HG03060 (cell line): ENCODE measurements around the gene MICB.
"Not testable (repeated sequence)": the region's sequence is repeated elsewhere in the genome, so short reads cannot be mapped to it uniquely, and the experiment has no call there.

Experiments
- ATAC-seq: cut with Tn5 transposase; IDR thresholded peaks from one replicate; pipeline ENCODE4 v1.9.1; 2021; ENCODE audit warnings: low read depth, moderate number of reproducible peaks; ENCODE audit not compliant: unreplicated experiment

The MICB gene

DNA sequence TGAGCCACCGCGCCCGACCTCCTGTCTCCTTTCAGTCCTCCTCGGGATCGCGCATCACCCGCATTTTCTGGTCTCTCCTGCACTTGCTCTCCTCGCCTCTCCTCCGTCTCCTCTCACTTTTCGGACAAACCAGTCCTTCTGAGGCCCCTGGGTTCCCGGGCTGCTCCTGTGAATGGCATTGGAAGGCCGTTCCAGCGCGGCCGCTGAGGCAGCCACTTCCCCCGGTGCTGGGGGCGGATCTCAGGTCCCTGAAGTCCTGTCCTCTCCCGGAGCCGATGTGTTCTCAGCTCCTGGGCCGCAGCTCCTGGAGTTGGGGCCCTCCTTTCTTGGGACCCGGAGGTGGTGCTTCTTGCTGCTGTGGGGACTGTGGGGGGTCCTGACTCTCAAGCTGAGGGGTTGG, 803 bp downstream of the MICB start:
- ATAC-seq: no peak

DNA sequence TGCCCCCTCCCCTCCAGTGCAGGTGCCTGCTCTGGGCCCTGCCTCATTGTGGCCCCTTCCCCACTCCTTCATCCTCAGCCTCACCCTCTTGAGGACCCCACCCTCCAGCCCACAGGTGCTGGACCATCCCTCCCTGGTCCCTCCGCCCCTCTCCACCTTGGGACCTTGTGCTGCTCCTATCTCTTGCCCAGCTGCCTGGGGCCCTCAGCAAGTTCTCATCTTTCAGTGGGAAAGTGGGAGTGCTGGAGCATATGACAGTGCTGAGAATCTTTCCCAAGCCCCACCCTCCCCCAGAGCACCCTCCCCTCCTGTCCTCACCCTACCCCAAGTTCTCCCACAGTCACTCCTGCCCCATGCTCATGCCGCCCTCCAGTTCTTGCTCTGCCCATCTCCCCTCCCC, 1.7 kb downstream of the MICB start:
- not testable (repeated sequence) for ATAC-seq

DNA sequence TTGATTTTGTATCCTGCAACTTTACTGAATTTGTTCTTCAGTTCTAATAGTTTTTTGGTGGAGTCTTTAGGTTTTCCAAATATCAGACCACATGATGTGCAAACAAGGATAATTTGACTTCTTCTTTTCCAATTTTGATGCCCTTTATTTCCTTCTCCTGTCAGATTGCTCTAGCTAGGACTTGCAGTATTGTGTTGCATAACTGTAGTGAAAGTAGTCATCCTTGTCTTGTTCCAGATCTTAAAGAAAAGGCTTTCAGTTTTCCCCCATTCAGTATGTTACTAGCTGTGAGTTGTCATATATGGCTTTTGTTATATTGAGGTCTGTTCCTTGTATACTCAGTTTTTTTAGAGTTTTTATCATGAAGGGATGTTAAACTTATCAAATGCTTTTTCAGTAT, 4.6 kb downstream of the MICB start:
- no peak for ATAC-seq

DNA sequence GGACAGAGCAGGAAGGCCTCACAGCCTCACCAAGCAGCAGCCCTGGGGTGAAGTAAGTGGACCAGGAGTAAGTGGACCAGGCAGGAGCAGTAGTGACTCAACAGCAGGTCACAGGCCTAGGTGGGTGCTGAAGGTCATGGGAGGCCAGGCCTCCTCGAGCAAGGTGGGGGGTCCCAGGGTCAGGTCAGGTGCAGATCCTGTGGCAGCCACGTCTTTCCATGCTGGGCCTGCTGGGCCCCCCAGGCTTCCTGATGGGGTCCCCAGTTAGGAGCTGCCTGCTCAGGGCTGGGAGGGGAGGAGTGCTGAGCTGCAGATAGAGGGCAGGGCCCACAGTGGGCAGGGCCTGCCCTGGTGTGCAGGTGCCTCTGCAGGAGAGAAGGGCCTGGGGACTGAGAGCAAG, 11.1 kb downstream of the MICB start:
- not testable (repeated sequence) for ATAC-seq

DNA sequence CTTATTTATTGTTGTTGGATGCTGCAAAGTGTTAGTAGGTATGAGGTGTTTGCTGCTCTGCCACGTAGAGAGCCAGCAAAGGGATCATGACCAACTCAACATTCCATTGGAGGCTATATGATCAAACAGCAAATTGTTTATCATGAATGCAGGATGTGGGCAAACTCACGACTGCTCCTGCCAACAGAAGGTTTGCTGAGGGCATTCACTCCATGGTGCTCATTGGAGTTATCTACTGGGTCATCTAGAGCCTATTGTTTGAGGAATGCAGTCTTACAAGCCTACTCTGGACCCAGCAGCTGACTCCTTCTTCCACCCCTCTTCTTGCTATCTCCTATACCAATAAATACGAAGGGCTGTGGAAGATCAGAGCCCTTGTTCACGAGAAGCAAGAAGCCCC, 12.1 kb downstream of the MICB start:
- no peak for ATAC-seq

DNA sequence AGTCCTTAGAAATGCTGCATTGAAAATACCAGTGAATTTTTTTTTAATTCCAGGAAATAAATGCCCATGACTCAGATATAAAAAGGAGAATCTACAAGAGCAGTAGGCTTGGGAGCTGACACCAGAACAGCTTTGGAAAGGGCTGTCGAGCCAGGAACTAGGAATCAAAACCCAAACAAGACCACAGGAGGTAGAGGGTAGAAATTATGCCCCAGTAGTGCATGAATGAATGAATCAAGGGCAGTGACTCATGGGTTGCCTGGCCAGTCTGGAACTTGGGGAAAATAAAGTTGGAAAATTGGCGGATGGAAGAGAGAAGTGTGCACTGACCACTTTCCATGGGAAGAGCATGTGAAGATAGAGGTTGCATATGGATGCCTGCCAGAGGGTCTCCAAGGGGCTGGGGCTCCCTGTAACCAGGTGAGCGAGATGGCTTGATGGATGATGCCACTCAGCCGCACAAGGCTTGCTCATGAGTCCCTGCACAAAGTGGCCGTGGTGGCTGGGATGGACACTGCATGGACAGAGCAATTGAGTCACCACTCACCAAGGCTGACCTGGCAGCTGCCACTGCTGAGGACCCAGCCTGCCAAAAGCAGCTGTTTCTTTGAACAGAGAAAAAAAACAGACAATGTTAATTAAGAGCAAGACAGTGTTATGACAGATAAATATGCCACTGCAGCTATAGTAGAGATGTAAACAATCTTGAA, 15.7 kb downstream of the MICB start:
- ATAC-seq: no peak

DNA sequence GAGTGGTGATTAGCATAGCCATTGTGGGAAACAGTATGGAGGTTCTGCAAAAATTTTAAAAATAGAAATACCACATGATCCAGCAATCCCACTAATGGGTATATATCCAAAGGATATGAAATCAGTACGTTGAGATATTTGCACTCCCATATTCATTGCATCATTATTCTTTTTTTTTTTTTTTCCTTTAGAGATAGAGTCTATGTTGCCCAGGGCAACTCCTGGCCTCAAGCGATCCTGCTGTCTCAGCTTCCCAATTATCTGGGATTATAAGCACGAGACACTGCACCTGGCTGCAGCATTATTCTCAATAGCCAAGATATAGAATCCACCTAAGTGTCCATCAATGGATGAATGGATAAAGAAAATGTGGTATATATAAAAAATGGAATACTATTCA, 23.9 kb downstream of the MICB start:
- no peak for ATAC-seq

DNA sequence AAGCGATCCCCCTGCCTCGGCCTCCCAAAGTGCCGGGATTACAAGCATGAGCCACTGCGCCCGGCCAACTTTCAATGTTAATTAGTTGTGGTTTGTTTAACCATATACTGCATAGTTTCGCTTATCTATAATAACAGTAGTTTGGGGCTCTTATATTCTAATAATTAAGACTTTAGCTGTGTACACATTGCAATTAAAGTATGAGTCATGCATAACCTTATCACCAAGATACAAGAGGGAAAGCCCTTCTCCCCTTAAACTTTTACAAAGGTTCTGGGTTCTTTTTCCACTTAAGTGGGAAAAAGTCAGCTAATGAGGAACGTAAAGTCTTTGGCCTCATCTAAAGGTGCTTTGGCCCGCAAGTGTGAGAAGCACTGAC, 27.6 kb downstream of the MICB start:
- ATAC-seq: no peak

DNA sequence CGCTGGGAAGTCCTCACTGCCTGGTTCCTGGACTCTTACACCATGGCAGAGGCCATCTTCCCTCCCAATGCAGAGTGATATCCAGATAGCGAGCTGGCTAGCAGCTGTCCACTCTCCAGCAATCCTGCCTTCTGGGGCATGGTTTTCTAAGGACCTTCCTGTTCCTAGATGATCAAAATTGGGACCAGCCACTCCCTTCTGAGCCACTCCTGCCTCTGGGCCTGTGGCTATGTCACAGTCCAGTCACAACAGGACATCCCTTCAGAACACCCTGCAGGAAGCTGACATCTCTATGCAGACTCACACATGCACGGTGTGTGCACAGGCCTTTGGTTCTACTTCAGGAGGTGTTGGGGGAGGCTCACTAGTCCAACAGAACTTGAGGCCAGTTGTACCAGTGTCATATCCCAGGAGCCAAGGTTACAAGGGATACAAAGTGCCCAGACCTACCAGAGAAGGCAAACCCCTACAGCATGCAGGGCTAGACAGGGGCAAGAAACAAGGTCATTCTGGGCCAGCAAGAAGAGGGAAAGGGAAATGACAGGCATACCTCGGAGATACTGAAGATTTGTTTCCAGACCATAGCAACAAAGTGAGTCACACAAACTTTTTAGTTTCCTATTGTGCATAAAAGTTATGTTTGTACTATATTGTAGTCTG, 28.1 kb downstream of the MICB start:
- no peak for ATAC-seq

DNA sequence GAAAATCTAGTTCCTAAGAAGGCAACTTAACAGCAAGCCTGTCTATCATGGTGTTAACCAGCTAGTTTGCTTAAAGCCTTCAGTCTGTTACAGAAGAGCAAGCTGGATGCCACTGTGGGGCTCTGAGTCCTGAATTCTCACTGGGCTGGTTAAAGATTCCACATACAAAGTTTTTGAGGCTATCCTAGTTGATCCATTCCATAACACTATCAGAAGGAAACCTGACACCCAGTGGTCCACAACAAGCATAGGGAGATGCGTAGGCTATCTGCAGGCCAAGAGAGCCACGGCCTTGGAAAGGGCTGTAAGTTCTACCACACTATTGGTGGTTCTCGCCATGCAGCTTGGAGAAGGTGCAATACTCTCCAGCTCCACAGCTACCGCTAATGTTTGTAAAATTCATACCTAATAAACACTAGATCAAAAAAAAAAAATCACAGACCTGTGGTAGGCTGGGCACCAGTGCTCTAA, 30.4 kb downstream of the MICB start:
- ATAC-seq: no peak

DNA sequence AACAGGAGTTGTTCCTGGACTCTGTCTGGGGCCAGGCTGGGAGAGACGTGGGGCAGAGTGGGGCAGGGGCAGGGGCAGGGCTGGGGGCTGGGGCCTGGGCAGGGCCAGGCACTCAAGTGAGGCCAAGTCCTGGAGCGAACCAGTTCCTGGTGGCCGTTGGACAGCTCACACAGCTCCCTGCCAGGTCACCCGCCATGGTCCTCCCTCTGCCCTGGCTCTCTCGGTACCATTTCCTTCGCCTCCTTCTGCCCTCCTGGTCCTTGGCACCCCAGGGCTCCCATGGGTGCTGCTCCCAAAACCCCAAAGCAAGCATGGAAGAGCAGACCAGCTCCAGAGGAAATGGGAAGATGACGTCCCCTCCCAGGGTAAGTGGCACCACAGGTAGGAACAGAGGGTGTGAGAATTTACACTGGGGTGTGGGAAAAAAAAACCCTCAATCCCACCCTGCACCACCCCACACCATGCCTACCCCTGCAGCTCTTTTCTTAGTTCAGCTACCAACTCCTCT, 30.9 kb downstream of the MICB start, which contains the start of gene MCCD1:
TSS of gene MCCD1 (plus strand) at position 142 of the 508 bp plus-strand sequence. CDS start at position 195, 53 bp downstream.
- ATAC-seq: no peak

DNA sequence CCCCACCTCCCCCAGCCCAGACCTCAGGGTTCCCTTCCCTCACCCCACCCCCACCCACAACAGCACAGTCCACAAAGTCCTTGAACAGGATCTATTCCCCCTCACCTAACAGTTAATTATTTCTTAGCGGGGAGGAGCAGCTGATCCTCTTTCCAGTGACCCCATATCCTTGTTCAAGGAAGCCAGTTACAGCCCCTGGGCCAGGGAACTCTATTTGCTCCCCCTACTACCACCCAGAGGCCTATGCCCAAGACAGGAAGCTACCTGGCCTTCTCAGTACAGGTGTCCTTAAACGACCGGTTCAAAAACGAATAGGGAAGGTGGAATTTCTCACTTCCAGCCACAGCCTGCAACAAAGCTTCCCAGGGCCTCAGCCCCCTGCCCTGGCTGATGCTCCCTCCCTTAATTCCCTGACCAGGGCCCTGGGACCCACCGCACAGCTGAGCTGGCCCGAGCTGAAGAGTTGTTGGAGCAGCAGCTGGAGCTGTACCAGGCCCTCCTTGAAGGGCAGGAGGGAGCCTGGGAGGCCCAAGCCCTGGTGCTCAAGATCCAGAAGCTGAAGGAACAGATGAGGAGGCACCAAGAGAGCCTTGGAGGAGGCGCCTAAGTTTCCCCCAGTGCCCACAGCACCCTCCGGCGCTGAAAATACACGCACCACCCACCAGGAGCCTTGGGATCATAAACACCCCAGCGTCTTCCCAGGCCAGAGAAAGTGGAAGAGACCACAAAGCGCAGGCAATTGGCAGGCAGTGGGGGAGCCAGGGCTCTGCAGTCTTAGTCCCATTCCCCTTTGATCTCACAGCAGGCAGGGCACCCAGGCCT, 31.6 kb downstream of the MICB start:
- no peak for ATAC-seq

DNA sequence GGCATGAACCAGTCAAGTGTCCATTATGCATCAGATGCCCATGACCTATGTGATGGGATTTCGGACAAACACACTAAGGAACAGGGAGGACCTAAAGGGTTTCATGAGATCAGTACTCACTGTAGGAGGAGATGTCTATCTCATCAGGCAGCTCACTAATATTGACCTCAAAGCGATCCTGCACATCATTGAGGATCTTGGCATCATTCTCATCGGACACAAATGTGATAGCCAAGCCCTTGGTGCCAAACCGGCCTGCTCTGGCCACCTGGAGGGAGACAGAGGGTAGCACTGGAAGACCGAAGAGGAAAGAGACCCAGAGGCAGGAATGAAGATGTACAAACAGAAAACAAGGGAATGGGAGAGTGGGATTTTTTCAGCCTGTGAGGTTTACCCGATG, 32.7 kb downstream of the MICB start:
- no peak for ATAC-seq

DNA sequence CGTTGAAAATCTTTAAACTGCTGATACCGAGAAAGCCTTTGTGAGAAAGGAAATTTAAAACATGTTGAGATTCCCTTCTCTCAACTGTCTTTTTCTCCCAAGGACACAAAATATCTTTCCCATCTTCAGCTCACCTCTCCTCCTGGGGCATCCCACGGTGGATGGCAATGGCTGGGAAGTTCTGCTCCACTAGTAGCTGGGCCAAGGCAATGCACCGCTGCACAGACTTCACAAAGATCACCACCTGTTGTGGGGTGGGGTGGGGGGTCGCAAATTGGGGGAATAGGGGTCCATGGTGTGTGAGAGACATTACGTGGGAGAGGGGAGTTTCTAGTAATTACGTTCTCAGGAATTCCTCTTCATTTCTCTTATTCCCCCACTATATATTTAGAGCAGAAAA, 33.2 kb downstream of the MICB start:
- no peak for ATAC-seq

DNA sequence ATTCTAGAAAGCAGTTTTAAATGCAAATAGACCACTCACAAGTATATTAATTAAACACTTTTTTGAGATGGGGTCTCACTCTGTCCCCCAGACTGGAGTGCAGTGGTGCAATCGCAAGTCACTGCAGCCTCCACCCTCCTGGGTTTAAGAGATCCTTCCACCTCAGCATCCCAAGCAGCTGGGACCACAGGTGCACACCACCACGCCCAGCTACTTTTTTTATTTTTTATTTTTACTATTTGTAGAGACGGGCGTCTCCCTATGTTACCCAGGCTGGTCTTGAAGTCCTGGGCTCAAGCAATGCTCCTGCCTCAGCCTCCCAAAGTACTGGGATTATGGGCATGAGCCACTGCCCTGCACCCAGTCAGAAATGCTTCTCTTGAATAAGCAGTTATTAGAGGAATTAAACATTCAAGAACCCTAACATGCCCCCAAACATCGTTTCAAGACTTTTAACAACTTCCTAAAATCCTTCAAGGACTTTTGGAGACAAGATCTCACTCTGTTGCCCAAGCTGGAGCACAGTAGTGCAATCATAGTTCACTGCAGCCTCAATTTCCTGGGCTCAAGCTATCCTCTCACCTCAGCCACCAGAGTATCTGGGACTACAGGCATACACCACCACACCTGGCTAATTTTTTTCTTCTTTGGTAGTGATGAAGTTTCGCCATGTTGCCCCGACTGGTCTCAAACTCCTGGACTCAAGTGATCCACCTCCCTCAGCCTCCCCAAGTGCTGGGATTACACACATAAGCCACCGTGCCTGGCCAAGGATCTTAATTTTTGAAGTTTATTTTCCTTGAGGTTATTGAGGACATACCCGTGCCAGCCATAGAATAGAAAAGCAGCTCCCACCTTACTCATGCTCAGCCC, 34.1 kb downstream of the MICB start:
- no peak for ATAC-seq

DNA sequence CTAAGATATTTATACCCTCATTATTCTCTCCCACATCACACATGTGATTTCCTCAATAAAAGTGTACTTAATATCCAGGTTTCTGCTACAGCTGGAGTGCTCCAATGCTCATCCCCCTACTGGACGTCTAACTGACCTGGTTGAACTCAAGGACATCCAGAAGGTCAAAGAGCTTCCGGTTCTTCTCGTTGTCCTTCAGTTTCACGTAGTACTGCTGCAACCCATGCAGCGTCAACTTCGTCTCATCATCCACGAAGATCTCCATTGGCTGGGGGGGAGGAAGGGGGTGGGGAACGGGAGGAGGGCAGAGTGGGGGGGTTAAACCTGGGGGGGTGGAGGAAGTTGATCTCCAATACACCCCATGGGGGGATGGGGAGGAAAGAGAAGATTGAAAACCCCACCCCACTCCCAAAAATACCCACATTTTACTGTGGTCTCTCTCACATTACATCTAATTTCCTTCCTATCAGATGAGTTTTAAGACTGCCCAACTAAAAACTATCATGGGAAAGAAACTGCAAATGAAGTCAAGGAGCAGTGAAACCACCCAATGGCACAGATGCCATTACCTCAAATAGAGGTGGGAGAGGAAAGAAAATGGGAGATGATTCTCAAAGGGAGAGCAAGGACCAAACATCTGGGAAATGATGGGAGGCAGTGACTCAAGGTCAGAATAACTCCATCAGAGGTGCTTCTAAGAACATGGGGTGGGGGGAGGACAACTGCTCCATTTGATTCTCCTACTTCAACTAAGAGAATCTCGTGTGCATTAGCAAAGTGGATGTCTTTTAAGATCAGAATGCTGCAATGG, 34.9 kb downstream of the MICB start:
- ATAC-seq: no peak

DNA sequence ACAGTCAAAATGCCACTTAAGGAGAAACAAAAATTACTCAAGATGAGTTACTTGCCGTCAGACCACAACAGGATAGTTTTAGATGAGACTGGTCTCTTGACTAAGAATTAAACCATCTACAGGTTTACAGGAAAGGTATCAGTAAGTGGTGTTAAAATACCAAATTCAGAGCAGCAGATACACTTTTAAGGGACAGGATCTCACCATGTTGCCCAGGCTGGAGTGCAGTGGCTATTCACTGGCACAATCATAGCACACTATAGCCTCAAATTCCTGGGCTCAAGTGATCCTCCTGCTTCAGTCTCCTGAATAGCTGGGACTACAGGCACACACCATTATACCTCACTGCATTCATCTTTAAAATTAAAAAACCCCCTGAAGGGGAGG, 35.5 kb downstream of the MICB start:
- ATAC-seq: no peak

DNA sequence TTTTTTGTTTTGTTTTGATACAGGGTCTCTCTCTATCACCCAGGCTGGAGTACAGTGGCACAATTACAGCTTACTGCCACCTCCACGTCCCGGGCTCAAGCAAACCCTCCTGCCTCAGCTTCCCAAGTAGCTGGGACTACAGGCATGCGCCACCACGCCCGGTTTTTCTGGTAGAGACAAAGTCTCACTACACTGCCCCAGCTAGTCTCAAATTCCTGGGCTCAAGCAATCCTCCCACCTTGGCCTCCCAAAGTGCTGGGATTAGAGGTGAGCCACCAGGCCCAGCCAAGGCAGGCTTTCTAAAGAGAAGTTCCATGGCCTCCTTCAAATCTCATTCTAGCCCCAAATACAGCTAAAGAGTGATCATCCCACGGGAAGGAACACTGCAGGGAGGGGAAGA, 36.1 kb downstream of the MICB start:
- no peak for ATAC-seq

DNA sequence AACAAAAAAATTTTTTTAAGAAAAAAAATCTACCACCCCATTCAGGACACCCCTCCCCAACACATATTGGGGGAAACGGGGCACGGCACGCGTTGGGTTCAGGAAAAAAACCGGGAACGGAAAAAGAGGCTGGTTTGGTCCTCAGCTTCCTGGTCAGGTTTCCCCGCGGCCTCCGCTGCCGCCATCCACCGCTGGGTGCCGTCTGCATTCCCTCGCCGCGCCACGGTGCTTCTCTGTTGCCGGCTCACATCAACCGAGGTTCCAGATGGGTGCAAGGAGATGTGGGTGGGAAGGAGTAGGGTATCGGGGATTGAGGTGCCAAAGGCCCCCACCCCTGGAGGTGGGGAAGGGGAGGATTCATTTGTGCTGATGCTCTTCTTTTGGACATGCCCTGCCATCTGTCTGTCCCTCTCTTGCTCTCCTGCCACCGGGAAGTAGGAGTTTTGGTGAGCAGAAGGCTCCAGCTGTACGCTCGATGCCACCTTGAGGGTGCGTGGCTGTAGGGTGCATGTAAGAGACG, 36.6 kb downstream of the MICB start:
- ATAC-seq: no peak
